Tibial artery (tissue), 4 donors: Measurements from ENCODE around the gene DTNA.

Experiments used
- DNase-seq, 2 donors: peaks; one replicate each; pipeline ENCODE4 v3.0.0-alpha.2; 2019
- H3K27ac ChIP-seq, 2 donors: fragments of 200-600 bp; sonication (generic) in 1 of 2; 1 replicate in 1 of 2; 2 replicates in 1 of 2; pipeline ENCODE4 v1.5.1; 2018 to 2019; ENCODE audit warnings: mild to moderate bottlenecking in 1 of 2
- H3K27me3 ChIP-seq, 2 donors: fragments of 200-600 bp; sonication (generic) in 1 of 2; one replicate each; pipeline versions ENCODE4 v1.5.1 to v1.6.0; 2016 to 2019
- H3K36me3 ChIP-seq, 3 donors: fragments of 200-600 bp; sonication (generic) in 2 of 3; one replicate each; pipeline ENCODE4 v1.5.1; 2016 to 2019; ENCODE audit warnings: mild to moderate bottlenecking in 2 of 3
- H3K4me1 ChIP-seq, 4 donors: fragments of 200-600 bp; sonication (generic) in 2 of 4; 1 replicate in 3 of 4; 2 replicates in 1 of 4; pipeline ENCODE4 v1.5.1; 2016 to 2019
- H3K4me3 ChIP-seq, 2 donors: fragments of 200-600 bp; sonication (generic) in 1 of 2; 1 replicate in 1 of 2; 2 replicates in 1 of 2; pipeline ENCODE4 v1.5.1; 2018 to 2019; ENCODE audit warnings: mild to moderate bottlenecking in 2 of 2
- H3K9me3 ChIP-seq, 3 donors: fragments of 200-600 bp; sonication (generic) in 1 of 3; one replicate each; pipeline ENCODE4 v1.5.1; 2016 to 2019
- intact Hi-C: fragments of 100-400 bp; cut with DNase I; formaldehyde crosslinking; loops from one replicate; pipeline ENCODE4 v1.15.0; 2023; ENCODE audit warnings: low total_unique reads
- TF ChIP-seq, protein P1 (sequence below), 2 experiments: fragments of 200-600 bp in 1 of 2; fragments of 450-650 bp in 1 of 2; IDR thresholded peaks; one replicate each; pipeline ENCODE4 v1.5.1; 2017 to 2019; ENCODE audit warnings: antibody characterized with exemption in 2 of 2, mild to moderate bottlenecking in 1 of 2, moderate library complexity in 1 of 2

DTNA gene

DNA sequence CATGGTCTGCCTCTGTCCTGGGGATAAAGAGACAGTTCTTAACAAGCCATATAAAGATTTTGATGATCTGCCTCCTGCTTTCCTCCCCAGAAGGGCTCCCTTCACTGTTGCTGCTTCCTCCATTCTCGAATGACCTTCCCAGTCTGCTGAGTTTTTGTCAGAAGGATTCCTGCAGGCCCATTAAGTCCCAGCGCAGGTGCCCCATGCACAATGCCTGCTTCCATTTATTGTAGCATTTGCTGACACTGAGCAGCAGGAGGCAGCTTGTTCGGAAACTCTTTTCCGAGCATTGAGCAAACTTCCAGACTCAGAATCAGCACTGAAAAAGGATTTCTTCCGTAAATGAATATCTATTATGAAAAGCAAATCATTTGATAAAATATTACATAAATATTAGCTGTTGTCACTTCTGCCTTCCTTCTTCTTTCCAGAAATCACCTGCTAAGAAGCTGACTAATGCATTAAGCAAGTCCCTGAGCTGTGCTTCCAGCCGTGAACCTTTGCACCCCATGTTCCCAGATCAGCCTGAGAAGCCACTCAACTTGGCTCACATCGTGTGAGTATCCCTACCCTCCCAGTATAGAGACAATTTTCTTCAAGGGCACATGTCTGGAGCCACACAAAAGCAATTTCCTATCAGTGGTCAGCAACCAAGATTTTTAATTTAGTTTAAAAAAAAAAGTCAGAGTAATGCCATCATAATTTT is 110.4 kb downstream of the DTNA start:
- Histone ChIP-seq H3K36me3 (peaks cover 0 to 13% (median 0%) of the 10 kb centered on the region in 3 donors), H3K9me3 (no peaks in the 10 kb centered on the region), H3K27ac (no peak overlapping the region), H3K4me1 (peaks cover 0 to 16% (median 9%) of the 10 kb centered on the region in 4 donors), H3K4me3 (no peak overlapping the region), H3K27me3 (no peaks in the 10 kb centered on the region)
- no peak for DNase-seq
- TF ChIP-seq, protein P1, sequence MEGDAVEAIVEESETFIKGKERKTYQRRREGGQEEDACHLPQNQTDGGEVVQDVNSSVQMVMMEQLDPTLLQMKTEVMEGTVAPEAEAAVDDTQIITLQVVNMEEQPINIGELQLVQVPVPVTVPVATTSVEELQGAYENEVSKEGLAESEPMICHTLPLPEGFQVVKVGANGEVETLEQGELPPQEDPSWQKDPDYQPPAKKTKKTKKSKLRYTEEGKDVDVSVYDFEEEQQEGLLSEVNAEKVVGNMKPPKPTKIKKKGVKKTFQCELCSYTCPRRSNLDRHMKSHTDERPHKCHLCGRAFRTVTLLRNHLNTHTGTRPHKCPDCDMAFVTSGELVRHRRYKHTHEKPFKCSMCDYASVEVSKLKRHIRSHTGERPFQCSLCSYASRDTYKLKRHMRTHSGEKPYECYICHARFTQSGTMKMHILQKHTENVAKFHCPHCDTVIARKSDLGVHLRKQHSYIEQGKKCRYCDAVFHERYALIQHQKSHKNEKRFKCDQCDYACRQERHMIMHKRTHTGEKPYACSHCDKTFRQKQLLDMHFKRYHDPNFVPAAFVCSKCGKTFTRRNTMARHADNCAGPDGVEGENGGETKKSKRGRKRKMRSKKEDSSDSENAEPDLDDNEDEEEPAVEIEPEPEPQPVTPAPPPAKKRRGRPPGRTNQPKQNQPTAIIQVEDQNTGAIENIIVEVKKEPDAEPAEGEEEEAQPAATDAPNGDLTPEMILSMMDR (IDR thresholded peaks at IDR 0.05), result no peak
- intact Hi-C loops, result no loop called here

DNA sequence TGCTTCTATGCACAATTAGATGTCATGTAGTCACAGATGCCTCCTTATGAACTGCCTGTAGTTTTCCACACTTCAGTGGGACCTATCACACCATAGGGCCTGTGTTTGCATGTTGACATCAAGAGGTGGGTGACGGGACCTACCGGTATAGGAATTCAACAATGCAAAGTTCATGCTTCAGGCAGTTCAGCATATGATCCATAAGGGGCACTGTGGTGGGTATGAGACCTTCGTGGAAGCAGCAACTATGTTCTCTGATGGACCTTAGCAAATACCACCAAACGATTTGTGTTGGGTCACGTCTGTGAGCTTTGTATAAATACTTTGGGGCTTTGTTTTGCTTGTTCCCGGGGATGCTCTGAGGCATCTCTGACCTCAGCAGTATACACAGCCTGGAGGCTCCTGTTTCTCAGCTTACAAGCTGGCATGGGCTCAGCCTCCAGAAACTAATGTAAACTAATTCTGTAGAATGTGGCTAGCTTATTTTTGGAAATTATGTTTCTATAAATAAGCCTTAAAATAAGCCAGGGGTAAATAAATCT is 111.6 kb downstream of the DTNA start:
- Histone ChIP-seq H3K4me3 (no peak overlapping the region), H3K36me3 (peaks cover 0 to 24% (median 0%) of the 10 kb centered on the region in 3 donors), H3K9me3 (no peaks in the 10 kb centered on the region), H3K4me1 (peaks cover 0 to 16% (median 9%) of the 10 kb centered on the region in 4 donors), H3K27me3 (no peaks in the 10 kb centered on the region), H3K27ac (peak overlapping the region in 1 of 2 donors; percentile 28)
- TF ChIP-seq, protein P1 (IDR thresholded peaks at IDR 0.05), result no peak
- intact Hi-C loops, result no loop called here
- DNase-seq, result no peak

DNA sequence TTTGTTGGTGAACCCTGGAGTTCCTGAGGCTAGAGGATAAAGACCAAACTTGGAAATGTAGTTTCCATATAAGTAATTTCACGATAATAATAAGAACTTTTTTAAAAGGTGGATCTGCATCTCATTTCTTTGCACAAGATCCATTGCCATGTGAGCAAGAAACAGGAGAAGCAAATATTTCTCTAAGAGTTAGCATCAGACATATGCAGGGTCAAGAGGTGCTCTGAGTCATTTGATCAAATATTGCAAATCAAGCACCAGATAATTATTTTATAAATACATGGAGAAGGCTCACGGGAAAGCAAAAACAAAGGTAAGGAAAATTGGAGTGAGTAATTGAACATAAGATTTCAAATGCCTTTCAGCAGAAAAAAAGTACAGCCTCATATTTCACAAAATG is 118.0 kb downstream of the DTNA start:
- peaks cover 8 to 52% (median 12%) of the 10 kb centered on the region in 3 donors for H3K36me3 ChIP-seq
- H3K4me1 ChIP-seq, result peaks cover 0 to 6% (median 0%) of the 10 kb centered on the region in 4 donors
- H3K9me3 ChIP-seq, result no peaks in the 10 kb centered on the region
- no peak overlapping the region for H3K4me3 ChIP-seq
- no peaks in the 10 kb centered on the region for H3K27me3 ChIP-seq
- TF ChIP-seq, protein P1 (IDR thresholded peaks at IDR 0.05), result no peak
- intact Hi-C loops, result no loop called here
- DNase-seq, result no peak
- H3K27ac ChIP-seq, result no peak overlapping the region

DNA sequence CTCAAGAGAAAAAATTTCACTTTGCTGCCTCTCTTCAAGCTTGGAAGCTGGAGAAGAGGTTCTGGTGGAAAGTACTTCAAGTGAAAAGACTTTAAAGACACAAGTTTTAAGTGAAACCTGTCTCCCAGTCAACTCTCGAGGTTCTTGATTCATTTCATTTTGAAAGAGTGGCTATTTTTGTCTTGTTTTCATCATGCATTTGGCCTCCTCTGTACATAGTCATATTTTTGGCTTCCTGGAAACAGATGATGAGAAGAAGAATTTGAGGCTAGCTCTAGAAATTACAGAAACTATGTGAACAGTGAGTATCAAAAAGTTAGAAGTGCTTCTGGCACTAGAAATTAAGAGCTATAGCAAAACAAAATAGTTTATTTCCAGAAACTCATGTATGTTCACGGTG is 124.8 kb downstream of the DTNA start:
- Histone ChIP-seq H3K27me3 (no peaks in the 10 kb centered on the region), H3K27ac (peak overlapping the region; percentile 70 to 82), H3K36me3 (peaks cover 0 to 5% (median 0%) of the 10 kb centered on the region in 3 donors), H3K9me3 (no peaks in the 10 kb centered on the region), H3K4me1 (peaks cover 0 to 70% (median 14%) of the 10 kb centered on the region in 4 donors), H3K4me3 (peak overlapping the region; percentile 22 to 29)
- DNase-seq, result no peak
- intact Hi-C loops, result no loop called here
- TF ChIP-seq, protein P1 (IDR thresholded peaks at IDR 0.05), result no peak

DNA sequence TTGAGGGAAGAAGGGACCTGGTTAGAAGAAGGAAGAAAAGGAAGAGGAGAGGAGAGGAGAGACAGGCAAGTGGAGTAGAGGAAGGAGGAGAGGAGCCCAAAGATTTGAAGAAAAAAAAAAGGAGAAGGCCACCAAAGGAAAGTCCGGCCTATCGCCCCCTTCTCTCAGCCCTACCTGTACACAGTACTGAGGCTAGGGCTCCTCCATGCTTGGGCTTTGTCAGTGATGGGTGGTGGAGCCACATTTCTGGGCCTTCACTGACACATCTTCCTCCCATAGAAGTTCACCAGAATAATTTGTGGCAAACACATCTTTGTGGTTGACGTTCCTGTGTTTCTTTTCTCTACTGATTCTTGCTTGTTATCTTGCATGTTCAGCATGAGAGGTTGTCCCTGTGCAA is 125.4 kb downstream of the DTNA start:
- DNase-seq, result no peak
- peaks cover 0 to 70% (median 14%) of the 10 kb centered on the region in 4 donors for H3K4me1 ChIP-seq
- peak overlapping the region; percentile 70 to 82 for H3K27ac ChIP-seq
- H3K27me3 ChIP-seq, result no peaks in the 10 kb centered on the region
- TF ChIP-seq, protein P1 (IDR thresholded peaks at IDR 0.05), result no peak
- intact Hi-C loops, result no loop called here
- no peak overlapping the region for H3K4me3 ChIP-seq
- H3K36me3 ChIP-seq, result no peaks in the 10 kb centered on the region
- H3K9me3 ChIP-seq, result no peaks in the 10 kb centered on the region
